ENCODE results near the gene OR52E2. TPM values are rescaled to one million over a fixed set of nuclear protein-coding genes. Genes with fewer than 3 reads are reported as not detected.

Gene OR52E2
- total RNA-seq, 1 experiment from 2014 or later: not detected

DNA sequence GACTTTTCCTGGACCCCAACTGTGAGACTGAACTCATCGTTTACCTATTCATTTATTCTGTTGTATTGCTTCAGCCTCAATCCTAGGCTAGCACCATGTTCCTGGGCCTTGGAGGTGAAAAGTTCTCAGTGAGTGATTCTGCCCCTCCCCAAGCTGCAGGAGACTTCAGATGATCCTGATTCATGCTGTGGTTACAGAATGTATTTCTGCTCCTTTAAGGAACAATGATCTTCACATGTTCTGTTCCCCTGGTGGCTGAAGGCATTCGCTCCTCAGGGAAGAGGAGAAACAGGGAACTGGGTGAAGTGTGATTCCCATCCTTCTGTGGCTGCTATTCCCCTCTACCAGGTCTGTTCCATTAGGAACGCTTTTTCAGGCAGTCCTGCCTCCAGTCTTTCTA is 12.4 kb upstream of the OR52E2 start:
- BruUV-seq (replicated peaks): no TSS peak
- intact Hi-C loops (cut with micrococcal nuclease; ENCODE audit: unreplicated experiment) (no loop called here), in situ Hi-C loops (cut with HindIII; ENCODE audit: low pct_unique_long_range_greater_than_20kb, low sequenced_read_pairs) (no loop called here)
- no peaks in the 10 kb centered on the region; the same call in 1 of the 2 replicates for H3K27me3 ChIP-seq (ENCODE audit: control insufficient read depth, insufficient read depth, low read length)
- no peaks in the 10 kb centered on the region for H3K9me3 ChIP-seq (ENCODE audit: control insufficient read depth, insufficient read depth, low read depth, low read length)
- H3K4me1 ChIP-seq (ENCODE audit: control insufficient read depth, insufficient read depth, low read length): no peaks in the 10 kb centered on the region
- ChIA-PET CTCF (no interaction called here), POLR2A (no interaction called here)
- no peaks in the 10 kb centered on the region for H3K36me3 ChIP-seq (ENCODE audit: control insufficient read depth, insufficient read depth, low read length)
- DNase-seq (ENCODE audit: low read depth, low spot score): no peak
- TF ChIP-seq, protein P1, sequence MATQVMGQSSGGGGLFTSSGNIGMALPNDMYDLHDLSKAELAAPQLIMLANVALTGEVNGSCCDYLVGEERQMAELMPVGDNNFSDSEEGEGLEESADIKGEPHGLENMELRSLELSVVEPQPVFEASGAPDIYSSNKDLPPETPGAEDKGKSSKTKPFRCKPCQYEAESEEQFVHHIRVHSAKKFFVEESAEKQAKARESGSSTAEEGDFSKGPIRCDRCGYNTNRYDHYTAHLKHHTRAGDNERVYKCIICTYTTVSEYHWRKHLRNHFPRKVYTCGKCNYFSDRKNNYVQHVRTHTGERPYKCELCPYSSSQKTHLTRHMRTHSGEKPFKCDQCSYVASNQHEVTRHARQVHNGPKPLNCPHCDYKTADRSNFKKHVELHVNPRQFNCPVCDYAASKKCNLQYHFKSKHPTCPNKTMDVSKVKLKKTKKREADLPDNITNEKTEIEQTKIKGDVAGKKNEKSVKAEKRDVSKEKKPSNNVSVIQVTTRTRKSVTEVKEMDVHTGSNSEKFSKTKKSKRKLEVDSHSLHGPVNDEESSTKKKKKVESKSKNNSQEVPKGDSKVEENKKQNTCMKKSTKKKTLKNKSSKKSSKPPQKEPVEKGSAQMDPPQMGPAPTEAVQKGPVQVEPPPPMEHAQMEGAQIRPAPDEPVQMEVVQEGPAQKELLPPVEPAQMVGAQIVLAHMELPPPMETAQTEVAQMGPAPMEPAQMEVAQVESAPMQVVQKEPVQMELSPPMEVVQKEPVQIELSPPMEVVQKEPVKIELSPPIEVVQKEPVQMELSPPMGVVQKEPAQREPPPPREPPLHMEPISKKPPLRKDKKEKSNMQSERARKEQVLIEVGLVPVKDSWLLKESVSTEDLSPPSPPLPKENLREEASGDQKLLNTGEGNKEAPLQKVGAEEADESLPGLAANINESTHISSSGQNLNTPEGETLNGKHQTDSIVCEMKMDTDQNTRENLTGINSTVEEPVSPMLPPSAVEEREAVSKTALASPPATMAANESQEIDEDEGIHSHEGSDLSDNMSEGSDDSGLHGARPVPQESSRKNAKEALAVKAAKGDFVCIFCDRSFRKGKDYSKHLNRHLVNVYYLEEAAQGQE (IDR thresholded peaks at IDR 0.05; ENCODE audit: insufficient read depth in 1 of 2, low read depth in 2 of 2, low read length in 1 of 2): no peak
- TF ChIP-seq POLR2AphosphoS5 (IDR thresholded peaks at IDR 0.05; ENCODE audit: low read depth, low read length): no peak
- TF ChIP-seq, protein P2, sequence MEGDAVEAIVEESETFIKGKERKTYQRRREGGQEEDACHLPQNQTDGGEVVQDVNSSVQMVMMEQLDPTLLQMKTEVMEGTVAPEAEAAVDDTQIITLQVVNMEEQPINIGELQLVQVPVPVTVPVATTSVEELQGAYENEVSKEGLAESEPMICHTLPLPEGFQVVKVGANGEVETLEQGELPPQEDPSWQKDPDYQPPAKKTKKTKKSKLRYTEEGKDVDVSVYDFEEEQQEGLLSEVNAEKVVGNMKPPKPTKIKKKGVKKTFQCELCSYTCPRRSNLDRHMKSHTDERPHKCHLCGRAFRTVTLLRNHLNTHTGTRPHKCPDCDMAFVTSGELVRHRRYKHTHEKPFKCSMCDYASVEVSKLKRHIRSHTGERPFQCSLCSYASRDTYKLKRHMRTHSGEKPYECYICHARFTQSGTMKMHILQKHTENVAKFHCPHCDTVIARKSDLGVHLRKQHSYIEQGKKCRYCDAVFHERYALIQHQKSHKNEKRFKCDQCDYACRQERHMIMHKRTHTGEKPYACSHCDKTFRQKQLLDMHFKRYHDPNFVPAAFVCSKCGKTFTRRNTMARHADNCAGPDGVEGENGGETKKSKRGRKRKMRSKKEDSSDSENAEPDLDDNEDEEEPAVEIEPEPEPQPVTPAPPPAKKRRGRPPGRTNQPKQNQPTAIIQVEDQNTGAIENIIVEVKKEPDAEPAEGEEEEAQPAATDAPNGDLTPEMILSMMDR (IDR thresholded peaks at IDR 0.05): no peak
- no peak for TF ChIP-seq SIN3A (IDR thresholded peaks at IDR 0.05; ENCODE audit: borderline replicate concordance, insufficient read depth, low read depth, low read length)
- TF ChIP-seq TCF7L2 (IDR thresholded peaks at IDR 0.05; ENCODE audit: low read depth, low read length): no peak
- ATAC-seq: no peak
- H3K4me3 ChIP-seq (ENCODE audit: low read depth in 2 of 2, low read length in 2 of 2): no peak overlapping the region
- no peak overlapping the region for H3K27ac ChIP-seq (ENCODE audit: low read length)

DNA sequence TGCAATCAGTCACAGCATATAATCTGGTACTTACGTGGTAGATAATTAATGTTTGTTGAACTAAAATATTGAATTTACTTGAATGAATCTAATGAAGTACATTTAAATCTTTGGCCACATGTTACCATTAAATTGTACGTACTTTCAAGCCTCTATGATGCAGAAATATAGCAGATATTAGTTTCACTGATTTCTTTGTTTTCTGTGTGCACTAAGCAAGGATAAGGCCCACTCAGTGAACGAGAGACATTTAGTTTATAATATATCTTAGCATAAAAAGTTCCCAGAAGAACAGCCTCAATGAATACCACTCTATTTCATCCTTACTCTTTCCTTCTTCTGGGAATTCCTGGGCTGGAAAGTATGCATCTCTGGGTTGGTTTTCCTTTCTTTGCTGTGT is 9.8 kb upstream of the OR52E2 start, which contains the start of gene OR52E1:
TSS of gene OR52E1 (plus strand) at position 301 of the 400 bp plus-strand sequence.
- in situ Hi-C loops (cut with HindIII; ENCODE audit: low pct_unique_long_range_greater_than_20kb, low sequenced_read_pairs): no loop called here
- DNase-seq (ENCODE audit: low read depth, low spot score) (no peak), ATAC-seq (no peak)
- POLR2A ChIA-PET: no interaction called here
- intact Hi-C loops (cut with micrococcal nuclease; ENCODE audit: unreplicated experiment): no loop called here
- no peak within 1 kb of the TSS for H3K4me3 ChIP-seq (ENCODE audit: low read depth in 2 of 2, low read length in 2 of 2)
- H3K27ac ChIP-seq (ENCODE audit: low read length): no peak within 1 kb of the TSS
- CTCF ChIA-PET: no interaction called here
- no peaks in the 10 kb centered on the region for H3K4me1 ChIP-seq (ENCODE audit: control insufficient read depth, insufficient read depth, low read length)
- H3K36me3 ChIP-seq (ENCODE audit: control insufficient read depth, insufficient read depth, low read length): no peaks in the 10 kb centered on the region
- H3K27me3 ChIP-seq (ENCODE audit: control insufficient read depth, insufficient read depth, low read length): no peaks in the 10 kb centered on the region; the same call in 1 of the 2 replicates
- TF ChIP-seq TCF7L2 (IDR thresholded peaks at IDR 0.05; ENCODE audit: low read depth, low read length) (no peak), POLR2AphosphoS5 (IDR thresholded peaks at IDR 0.05; ENCODE audit: low read depth, low read length) (no peak), SIN3A (IDR thresholded peaks at IDR 0.05; ENCODE audit: borderline replicate concordance, insufficient read depth, low read depth, low read length) (no peak)
- TF ChIP-seq, protein P1 (IDR thresholded peaks at IDR 0.05; ENCODE audit: insufficient read depth in 1 of 2, low read depth in 2 of 2, low read length in 1 of 2): no peak
- TF ChIP-seq, protein P2 (IDR thresholded peaks at IDR 0.05): no peak
- BruUV-seq (replicated peaks): no TSS peak
- no peaks in the 10 kb centered on the region for H3K9me3 ChIP-seq (ENCODE audit: control insufficient read depth, insufficient read depth, low read depth, low read length)

Measured in Panc1 (cell line).